Thoracic aorta (tissue), 2 donors: ENCODE data around the gene CYP2J2. TPM values are rescaled to one million over a fixed set of nuclear protein-coding genes. Genes with fewer than 3 reads are reported as not detected.
"Not testable (repeated sequence)": the region's sequence is repeated elsewhere in the genome, so short reads cannot be mapped to it uniquely, and the experiment has no call there.

Source experiments
- ATAC-seq: fragments of 150-250 bp; one replicate; pipeline ENCODE4 v1.8.0; 2017; ENCODE audit warnings: low read depth; ENCODE audit not compliant: insufficient number of reproducible peaks, low FRiP score
- DNase-seq: peaks from one replicate; pipeline ENCODE4 v3.0.0-alpha.2; 2020; ENCODE audit warnings: low spot score
- H3K27ac ChIP-seq, 2 donors: fragments of 200-600 bp; sonication (generic); 1 replicate in 1 of 2; 2 replicates in 1 of 2; pipeline ENCODE4 v1.5.1; 2016; ENCODE audit warnings: mild to moderate bottlenecking in 2 of 2, moderate library complexity in 2 of 2
- H3K27me3 ChIP-seq: fragments of 200-600 bp; sonication (generic); replicated peaks from 2 replicates; pipeline ENCODE4 v1.6.0; 2016; ENCODE audit warnings: mild to moderate bottlenecking; ENCODE audit not compliant: insufficient read depth
- H3K36me3 ChIP-seq: fragments of 200-600 bp; sonication (generic); one replicate; pipeline ENCODE4 v1.5.1; 2016
- H3K4me1 ChIP-seq, 2 donors: fragments of 200-600 bp; sonication (generic); 1 replicate in 1 of 2; 2 replicates in 1 of 2; pipeline versions ENCODE4 v1.5.1 to v1.6.0; 2016; ENCODE audit warnings: low read depth in 2 of 2, mild to moderate bottlenecking in 1 of 2; ENCODE audit not compliant: control insufficient read depth in 1 of 2
- H3K4me3 ChIP-seq: fragments of 200-600 bp; sonication (generic); 2 replicates; pipeline ENCODE4 v1.5.1; 2016; ENCODE audit warnings: mild to moderate bottlenecking
- H3K9me3 ChIP-seq: fragments of 200-600 bp; sonication (generic); 2 replicates; pipeline ENCODE4 v1.5.1; 2016
- CTCF ChIP-seq: fragments of 200-600 bp; sonication (generic); IDR thresholded peaks from one replicate; pipeline ENCODE4 v1.5.1; 2019; ENCODE audit warnings: antibody characterized with exemption
- total RNA-seq, 2 donors: library from RNA; depleted of rRNA; stranded (reverse); fragments of >200 nt; gene quantifications; one replicate each; pipeline versions ENCODE4 v1.1.0 to v1.2.3, GENCODE V29; 2016

Gene CYP2J2
- total RNA-seq, 2 donors from 2014 or later, result not detected

- H3K27me3 ChIP-seq, result no peaks in the 10 kb centered on the region
Measured at GRCh38 chr1:59928996-59929395, 2.4 kb upstream of the CYP2J2 start.

GRCh38 chr1:59927213-59927612 is 640 bp upstream of the CYP2J2 start:
- H3K27ac ChIP-seq, result no peak overlapping the region
- TF ChIP-seq CTCF, result no peak
- H3K4me1 ChIP-seq, result peaks cover 0 to 7% of the 10 kb centered on the region in 2 donors
- H3K36me3 ChIP-seq, result no peaks in the 10 kb centered on the region
- no peaks in the 10 kb centered on the region for H3K27me3 ChIP-seq
- ATAC-seq (no peak), DNase-seq (no peak)
- H3K4me3 ChIP-seq, result peak overlapping the region; percentile 73
- H3K9me3 ChIP-seq, result peaks cover 8% of the 10 kb centered on the region

More at GRCh38 chr1:59928996-59929395, 2.4 kb upstream of the CYP2J2 start:
- peaks cover 0 to 7% of the 10 kb centered on the region in 2 donors for H3K4me1 ChIP-seq
- ATAC-seq, result no peak
- H3K9me3 ChIP-seq, result peaks cover 8% of the 10 kb centered on the region
- no peaks in the 10 kb centered on the region for H3K36me3 ChIP-seq
- H3K4me3 ChIP-seq, result no peak overlapping the region
- H3K27ac ChIP-seq, result no peak overlapping the region
- TF ChIP-seq CTCF, result no peak
- no peak for DNase-seq

DNA sequence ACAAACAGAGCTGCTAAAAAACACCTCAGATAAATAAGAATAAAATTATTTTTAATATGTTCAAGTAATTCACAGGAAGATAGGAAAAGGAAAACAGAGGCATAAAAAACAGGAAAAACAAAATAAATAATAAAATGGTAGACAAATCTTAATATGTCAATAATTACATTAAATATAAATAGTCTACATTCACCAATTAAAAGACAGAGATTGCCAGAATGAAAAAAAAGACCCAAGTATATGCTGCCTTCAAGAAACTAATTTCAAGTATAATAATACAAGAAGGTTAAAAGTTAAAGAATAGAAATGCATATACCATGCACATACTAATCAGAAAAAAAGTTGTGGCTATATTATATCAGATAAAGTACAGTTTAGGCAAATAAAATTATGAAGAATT is 1.9 kb downstream of the CYP2J2 start:
- DNase-seq (no peak), ATAC-seq (no peak)

DNA sequence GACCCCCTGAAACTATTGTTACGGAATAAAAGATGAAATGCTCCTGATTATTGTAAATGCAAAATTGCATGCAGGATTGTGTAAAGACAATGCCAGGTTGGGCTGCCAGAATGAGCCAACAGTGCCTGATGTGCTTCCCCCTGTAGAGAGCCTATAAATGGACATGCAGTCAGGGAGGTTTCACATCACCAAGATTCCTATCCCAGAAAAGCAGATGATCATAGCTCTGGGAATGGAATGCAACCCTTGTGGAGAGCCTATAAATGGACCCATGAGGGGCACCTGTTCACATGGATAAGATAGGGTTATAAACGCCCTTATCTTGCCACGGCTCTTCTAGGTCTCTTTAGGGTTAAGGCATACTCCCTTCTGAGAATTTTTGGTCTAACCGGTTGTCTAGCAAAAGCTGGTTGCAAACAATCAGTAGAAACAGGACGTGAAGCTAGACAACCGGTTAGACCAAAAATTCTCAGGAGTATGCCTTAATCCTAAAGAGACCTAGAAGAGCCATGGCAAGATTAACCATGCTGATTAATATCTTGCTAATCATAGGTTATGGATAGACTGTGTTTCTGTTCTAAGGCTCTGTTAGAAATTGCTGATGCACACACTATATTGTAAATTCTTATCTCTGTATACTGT is 5.2 kb downstream of the CYP2J2 start:
- not testable (repeated sequence) for ATAC-seq, H3K9me3 ChIP-seq

More for the DNA sequence above, 1.9 kb downstream of the CYP2J2 start:
- H3K36me3 ChIP-seq, result no peaks in the 10 kb centered on the region
- no peak overlapping the region for H3K4me3 ChIP-seq
- no peaks in the 10 kb centered on the region for H3K27me3 ChIP-seq
- H3K9me3 ChIP-seq, result peaks cover 4% of the 10 kb centered on the region
- TF ChIP-seq CTCF, result no peak
- peaks cover 0 to 7% of the 10 kb centered on the region in 2 donors for H3K4me1 ChIP-seq
- no peak overlapping the region for H3K27ac ChIP-seq

GRCh38 chr1:59919746-59920145 is 6.8 kb downstream of the CYP2J2 start:
- ATAC-seq, result no peak
- no peak overlapping the region for H3K4me3 ChIP-seq
- no peak for TF ChIP-seq CTCF
- peaks cover 4% of the 10 kb centered on the region for H3K9me3 ChIP-seq
- H3K4me1 ChIP-seq, result no peaks in the 10 kb centered on the region
- no peaks in the 10 kb centered on the region for H3K36me3 ChIP-seq
- no peaks in the 10 kb centered on the region for H3K27me3 ChIP-seq
- H3K27ac ChIP-seq, result no peak overlapping the region
- DNase-seq, result no peak

More for the DNA sequence above, 5.2 kb downstream of the CYP2J2 start:
- not testable (repeated sequence) for DNase-seq, H3K4me1 ChIP-seq, H3K4me3 ChIP-seq, H3K27me3 ChIP-seq, H3K36me3 ChIP-seq, H3K27ac ChIP-seq

- no peaks in the 10 kb centered on the region for H3K36me3 ChIP-seq
- no peak overlapping the region for H3K4me3 ChIP-seq
- H3K4me1 ChIP-seq, result no peaks in the 10 kb centered on the region
- no peak for TF ChIP-seq CTCF
- DNase-seq (no peak), ATAC-seq (no peak)
- H3K9me3 ChIP-seq, result no peaks in the 10 kb centered on the region
- no peak overlapping the region for H3K27ac ChIP-seq
- no peaks in the 10 kb centered on the region for H3K27me3 ChIP-seq
Measured at GRCh38 chr1:59917785-59918180, 8.8 kb downstream of the CYP2J2 start.
